Measurements from ENCODE around the gene CXorf58.

Gene CXorf58

DNA sequence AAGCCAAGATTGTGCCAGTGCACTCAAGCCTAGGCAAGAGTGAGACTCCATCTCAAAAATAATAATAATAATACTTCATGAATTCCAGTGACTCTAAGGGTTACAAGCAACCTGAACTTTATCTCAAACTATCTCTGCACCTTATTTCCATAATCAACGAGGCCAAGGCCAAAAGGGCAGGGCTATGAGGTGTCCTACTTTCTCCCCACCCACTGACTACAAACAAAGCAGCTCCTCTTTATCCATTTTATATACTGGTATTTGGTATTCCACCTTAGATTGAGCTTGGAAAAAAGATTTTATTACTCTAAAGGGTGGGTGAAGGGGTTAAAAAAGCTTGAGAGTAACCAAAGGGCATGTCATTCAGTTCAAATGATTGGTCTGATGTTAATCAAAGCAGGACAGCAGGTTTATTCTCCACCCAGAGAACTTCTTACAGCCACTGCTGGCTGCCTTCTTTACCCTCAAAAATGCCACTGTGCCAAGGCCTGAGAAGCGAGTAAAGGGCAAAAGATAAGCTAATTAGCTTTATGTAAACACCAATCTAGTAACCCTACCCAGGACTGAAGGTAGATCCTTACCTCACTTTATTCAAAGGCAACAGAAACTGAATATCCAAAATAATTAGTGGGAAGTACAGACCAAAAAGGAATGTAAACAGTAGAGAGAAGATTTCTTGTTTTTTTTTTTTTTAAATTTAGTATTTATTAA, 28.3 kb upstream of the CXorf58 start:
- no peak for DNase-seq (ENCODE audit: low read depth)
- TF ChIP-seq, protein P1, sequence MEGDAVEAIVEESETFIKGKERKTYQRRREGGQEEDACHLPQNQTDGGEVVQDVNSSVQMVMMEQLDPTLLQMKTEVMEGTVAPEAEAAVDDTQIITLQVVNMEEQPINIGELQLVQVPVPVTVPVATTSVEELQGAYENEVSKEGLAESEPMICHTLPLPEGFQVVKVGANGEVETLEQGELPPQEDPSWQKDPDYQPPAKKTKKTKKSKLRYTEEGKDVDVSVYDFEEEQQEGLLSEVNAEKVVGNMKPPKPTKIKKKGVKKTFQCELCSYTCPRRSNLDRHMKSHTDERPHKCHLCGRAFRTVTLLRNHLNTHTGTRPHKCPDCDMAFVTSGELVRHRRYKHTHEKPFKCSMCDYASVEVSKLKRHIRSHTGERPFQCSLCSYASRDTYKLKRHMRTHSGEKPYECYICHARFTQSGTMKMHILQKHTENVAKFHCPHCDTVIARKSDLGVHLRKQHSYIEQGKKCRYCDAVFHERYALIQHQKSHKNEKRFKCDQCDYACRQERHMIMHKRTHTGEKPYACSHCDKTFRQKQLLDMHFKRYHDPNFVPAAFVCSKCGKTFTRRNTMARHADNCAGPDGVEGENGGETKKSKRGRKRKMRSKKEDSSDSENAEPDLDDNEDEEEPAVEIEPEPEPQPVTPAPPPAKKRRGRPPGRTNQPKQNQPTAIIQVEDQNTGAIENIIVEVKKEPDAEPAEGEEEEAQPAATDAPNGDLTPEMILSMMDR (IDR thresholded peaks at IDR 0.05; ENCODE audit: control insufficient read depth, extremely low read depth, insufficient read depth): no peak
- no peak overlapping the region for H3K4me3 ChIP-seq (ENCODE audit: low read depth, low read length)

DNA sequence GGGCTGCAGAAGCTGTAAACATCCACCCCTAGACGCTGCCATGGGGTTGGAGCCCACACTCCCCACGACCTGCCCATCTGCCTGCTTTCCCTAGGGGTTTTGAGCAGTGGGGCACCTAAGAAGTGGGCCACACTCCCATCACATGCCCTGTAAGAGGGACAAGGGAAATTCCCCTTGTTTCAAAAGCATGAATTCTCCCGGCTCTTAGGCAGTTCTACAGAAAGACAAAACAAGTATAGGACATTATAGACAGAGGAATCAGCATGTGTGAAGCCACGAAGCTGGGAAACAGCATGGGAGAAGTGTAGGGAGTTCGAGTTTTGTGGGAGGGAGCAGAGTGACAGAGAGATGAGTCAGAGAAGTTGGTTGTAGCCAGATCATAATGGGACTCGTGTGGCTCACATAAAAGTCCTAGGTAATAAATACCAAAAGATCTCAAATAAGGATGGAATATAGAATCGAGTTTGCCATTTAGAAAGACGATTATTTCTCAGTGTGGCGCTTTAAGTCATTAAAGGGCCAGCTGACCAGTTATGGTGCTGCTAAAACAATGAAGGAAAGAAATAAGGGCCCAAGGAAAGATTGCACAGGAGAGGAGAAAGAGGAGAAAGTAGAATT, 24.0 kb upstream of the CXorf58 start:
- DNase-seq (ENCODE audit: low read depth): no peak
- no peak overlapping the region for H3K4me3 ChIP-seq (ENCODE audit: low read depth, low read length)
- TF ChIP-seq, protein P1 (IDR thresholded peaks at IDR 0.05; ENCODE audit: control insufficient read depth, extremely low read depth, insufficient read depth): no peak

DNA sequence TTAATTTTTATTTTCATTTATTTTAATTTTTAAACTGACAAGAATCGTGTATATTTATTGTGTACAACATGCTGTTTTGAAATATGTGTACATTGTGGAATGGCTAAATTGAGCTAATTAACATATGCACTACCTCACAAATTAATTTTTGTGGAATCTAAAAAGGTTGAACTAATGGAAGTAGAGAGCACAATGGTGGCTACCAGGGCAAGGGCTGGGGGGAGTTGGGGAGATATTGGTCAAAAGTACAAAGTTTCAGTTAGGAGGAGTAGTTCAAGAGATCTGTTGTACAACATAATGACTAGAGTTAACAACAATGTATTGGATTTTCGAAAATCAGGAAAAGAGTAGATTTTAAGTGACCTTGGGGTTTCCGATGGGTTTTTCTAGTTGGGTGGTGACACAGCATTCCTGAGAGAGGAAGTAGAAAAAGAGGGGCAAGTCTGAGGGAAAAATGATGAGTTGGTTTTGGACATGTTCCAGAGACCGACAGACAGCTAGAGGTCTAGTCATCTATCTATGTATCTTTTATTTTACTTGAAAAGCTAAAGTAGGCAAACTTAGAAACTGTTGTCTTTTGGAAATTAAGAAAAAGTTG, 23.3 kb upstream of the CXorf58 start:
- TF ChIP-seq, protein P1 (IDR thresholded peaks at IDR 0.05; ENCODE audit: control insufficient read depth, extremely low read depth, insufficient read depth): no peak
- DNase-seq (ENCODE audit: low read depth): no peak
- no peak overlapping the region for H3K4me3 ChIP-seq (ENCODE audit: low read depth, low read length)

DNA sequence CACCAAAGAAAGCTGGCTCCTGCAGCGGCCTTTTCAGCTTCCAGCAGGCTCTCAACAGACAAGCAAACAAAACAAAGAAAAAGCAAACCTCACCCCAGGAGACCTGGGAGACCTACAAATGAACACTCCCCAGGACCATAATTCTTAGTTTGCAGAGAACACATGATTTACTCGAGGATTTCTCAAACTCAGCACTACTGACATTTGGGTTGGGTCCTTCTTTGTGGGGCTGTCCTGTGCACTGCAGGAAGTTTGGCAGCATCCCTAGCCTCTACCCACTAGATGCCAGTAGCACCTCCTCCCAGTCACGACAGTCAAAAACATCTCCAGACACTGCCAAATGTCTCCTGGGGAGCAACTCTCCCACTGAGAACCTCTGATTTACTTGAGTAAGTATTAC, 22.0 kb upstream of the CXorf58 start:
- DNase-seq (ENCODE audit: low read depth): no peak
- H3K4me3 ChIP-seq (ENCODE audit: low read depth, low read length): no peak overlapping the region
- TF ChIP-seq, protein P1 (IDR thresholded peaks at IDR 0.05; ENCODE audit: control insufficient read depth, extremely low read depth, insufficient read depth): no peak

DNA sequence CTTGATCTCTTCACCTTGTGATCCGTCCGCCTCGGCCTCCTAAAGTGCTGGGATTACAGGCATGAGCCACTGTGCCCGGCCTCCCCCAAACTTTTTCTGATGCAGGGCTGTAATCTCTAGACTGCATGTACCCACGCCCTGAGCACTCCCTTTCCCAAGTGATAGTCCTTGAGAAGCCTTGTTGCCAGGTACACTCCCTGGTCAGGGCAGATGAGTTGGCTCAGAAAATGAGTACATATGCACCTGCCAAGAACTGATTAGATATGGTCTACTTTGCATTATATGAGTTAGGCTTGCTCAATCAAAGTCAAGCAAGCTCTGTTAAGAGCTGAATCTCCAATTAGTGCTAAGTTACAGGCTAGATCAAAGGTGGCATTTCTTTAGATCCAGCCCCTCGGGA, 20.4 kb upstream of the CXorf58 start:
- DNase-seq (ENCODE audit: low read depth): peak; percentile 75
- TF ChIP-seq, protein P1 (IDR thresholded peaks at IDR 0.05; ENCODE audit: control insufficient read depth, extremely low read depth, insufficient read depth): no peak

DNA sequence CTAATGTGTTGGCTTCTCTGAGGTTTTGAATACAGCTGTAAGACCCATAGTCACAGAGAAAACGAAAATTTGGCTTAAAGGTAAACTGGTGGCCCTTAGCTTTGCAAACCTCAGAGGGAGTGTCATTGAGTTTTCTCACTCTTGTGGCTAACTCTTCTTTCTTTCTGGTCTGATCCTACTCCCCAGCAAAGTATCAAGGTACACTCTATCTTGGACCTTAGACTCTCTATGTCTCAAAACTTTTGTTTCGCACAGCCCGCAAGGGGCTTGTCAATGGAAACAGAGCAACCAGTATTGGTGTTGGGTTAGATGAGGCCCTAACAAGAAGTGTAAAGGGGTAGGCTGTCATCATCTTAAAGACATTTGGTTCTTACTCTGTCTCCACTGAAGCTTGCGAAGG, 19.9 kb upstream of the CXorf58 start:
- TF ChIP-seq, protein P1 (IDR thresholded peaks at IDR 0.05; ENCODE audit: control insufficient read depth, extremely low read depth, insufficient read depth): no peak
- DNase-seq (ENCODE audit: low read depth): no peak
- peak overlapping the region; percentile 9; the same call in 1 of the 2 replicates for H3K4me3 ChIP-seq (ENCODE audit: low read depth, low read length)

More for the DNA sequence above, 20.4 kb upstream of the CXorf58 start:
- H3K4me3 ChIP-seq (ENCODE audit: low read depth, low read length): no peak overlapping the region; the same call in 1 of the 2 replicates
